ENCODE measurements around the gene GRIK3.

The GRIK3 gene

GRCh38 chr1:37042506-37042905 lies 8.2 kb upstream of the GRIK3 start:
- DNase-seq = no peak

- DNase-seq = no peak
Measured at GRCh38 chr1:37041483-37041882, 7.2 kb upstream of the GRIK3 start.

- no peak for DNase-seq
Measured at GRCh38 chr1:37040773-37041172, 6.5 kb upstream of the GRIK3 start.

- no peak for DNase-seq
Measured at GRCh38 chr1:37040261-37040660, 5.9 kb upstream of the GRIK3 start.

GRCh38 chr1:37038227-37039093 lies 4.1 kb upstream of the GRIK3 start:
- DNase-seq = no peak

- DNase-seq = no peak
Measured at GRCh38 chr1:37037690-37038089, 3.4 kb upstream of the GRIK3 start.

- no peak for DNase-seq
Measured at GRCh38 chr1:37036667-37037053, 2.3 kb upstream of the GRIK3 start.

GRCh38 chr1:37035796-37036666 lies 1.7 kb upstream of the GRIK3 start:
- DNase-seq = no peak

GRCh38 chr1:37035014-37035691 lies 838 bp upstream of the GRIK3 start:
- no peak for DNase-seq

GRCh38 chr1:37033355-37034101 lies 787 bp downstream of the GRIK3 start:
- no peak for DNase-seq

GRCh38 chr1:37032660-37033354 lies 1.5 kb downstream of the GRIK3 start:
- no peak for DNase-seq

- no peak for DNase-seq
Measured at GRCh38 chr1:37031871-37032270, 2.4 kb downstream of the GRIK3 start.

GRCh38 chr1:37031429-37031828 lies 2.9 kb downstream of the GRIK3 start:
- no peak for DNase-seq

- no peak for DNase-seq
Measured at GRCh38 chr1:37028981-37029617, 5.2 kb downstream of the GRIK3 start.

GRCh38 chr1:37021502-37021901 lies 12.8 kb downstream of the GRIK3 start:
- no peak for DNase-seq

GRCh38 chr1:37020653-37021277 lies 13.6 kb downstream of the GRIK3 start:
- no peak for DNase-seq

- no peak for DNase-seq
Measured at GRCh38 chr1:37018510-37018909, 15.8 kb downstream of the GRIK3 start.

GRCh38 chr1:37017720-37018119 lies 16.6 kb downstream of the GRIK3 start:
- no peak for DNase-seq

- no peak for DNase-seq
Measured at GRCh38 chr1:37016121-37016520, 18.2 kb downstream of the GRIK3 start.

- no peak for DNase-seq
Measured at GRCh38 chr1:37015713-37016112, 18.6 kb downstream of the GRIK3 start.

GRCh38 chr1:37012226-37012625 lies 22.1 kb downstream of the GRIK3 start:
- no peak for DNase-seq

Measured in SW 1271 (cell line).